Thoracic aorta (tissue), 2 donors: ENCODE data around the gene SLC25A36. TPM values are rescaled to one million over a fixed set of nuclear protein-coding genes. Genes with fewer than 3 reads are reported as not detected.
"Not testable (repeated sequence)": the region's sequence is repeated elsewhere in the genome, so short reads cannot be mapped to it uniquely, and the experiment has no call there.

Experiments
- ATAC-seq: fragments of 150-250 bp; one replicate; pipeline ENCODE4 v1.8.0; 2017; ENCODE audit warnings: low read depth; ENCODE audit not compliant: insufficient number of reproducible peaks, low FRiP score
- DNase-seq: peaks from one replicate; pipeline ENCODE4 v3.0.0-alpha.2; 2020; ENCODE audit warnings: low spot score
- H3K27ac ChIP-seq, 2 donors: fragments of 200-600 bp; sonication (generic); 1 replicate in 1 of 2; 2 replicates in 1 of 2; pipeline ENCODE4 v1.5.1; 2016; ENCODE audit warnings: mild to moderate bottlenecking in 2 of 2, moderate library complexity in 2 of 2
- H3K27me3 ChIP-seq: fragments of 200-600 bp; sonication (generic); replicated peaks from 2 replicates; pipeline ENCODE4 v1.6.0; 2016; ENCODE audit warnings: mild to moderate bottlenecking; ENCODE audit not compliant: insufficient read depth
- H3K36me3 ChIP-seq: fragments of 200-600 bp; sonication (generic); one replicate; pipeline ENCODE4 v1.5.1; 2016
- H3K4me1 ChIP-seq, 2 donors: fragments of 200-600 bp; sonication (generic); 1 replicate in 1 of 2; 2 replicates in 1 of 2; pipeline versions ENCODE4 v1.5.1 to v1.6.0; 2016; ENCODE audit warnings: low read depth in 2 of 2, mild to moderate bottlenecking in 1 of 2; ENCODE audit not compliant: control insufficient read depth in 1 of 2
- H3K4me3 ChIP-seq: fragments of 200-600 bp; sonication (generic); 2 replicates; pipeline ENCODE4 v1.5.1; 2016; ENCODE audit warnings: mild to moderate bottlenecking
- H3K9me3 ChIP-seq: fragments of 200-600 bp; sonication (generic); 2 replicates; pipeline ENCODE4 v1.5.1; 2016
- CTCF ChIP-seq: fragments of 200-600 bp; sonication (generic); IDR thresholded peaks from one replicate; pipeline ENCODE4 v1.5.1; 2019; ENCODE audit warnings: antibody characterized with exemption
- total RNA-seq, 2 donors: library from RNA; depleted of rRNA; stranded (reverse); fragments of >200 nt; gene quantifications; one replicate each; pipeline versions ENCODE4 v1.1.0 to v1.2.3, GENCODE V29; 2016

SLC25A36 gene
- total RNA-seq, 2 donors from 2014 or later: 56.7 to 149 TPM

GRCh38 chr3:140931016-140931454 is 10.6 kb upstream of the SLC25A36 start:
- no peak for DNase-seq
- Histone ChIP-seq H3K9me3 (no peaks in the 10 kb centered on the region), H3K4me1 (no peaks in the 10 kb centered on the region), H3K27ac (no peak overlapping the region), H3K27me3 (no peaks in the 10 kb centered on the region), H3K4me3 (no peak overlapping the region), H3K36me3 (no peaks in the 10 kb centered on the region)
- TF ChIP-seq CTCF: no peak
- ATAC-seq: no peak

GRCh38 chr3:140931801-140932200 is 9.8 kb upstream of the SLC25A36 start:
- no peak for ATAC-seq
- H3K36me3 ChIP-seq: no peaks in the 10 kb centered on the region

GRCh38 chr3:140933109-140933508 is 8.5 kb upstream of the SLC25A36 start:
- Histone ChIP-seq H3K9me3 (no peaks in the 10 kb centered on the region), H3K4me1 (no peaks in the 10 kb centered on the region), H3K27ac (no peak overlapping the region), H3K4me3 (no peak overlapping the region), H3K36me3 (no peaks in the 10 kb centered on the region), H3K27me3 (no peaks in the 10 kb centered on the region)
- TF ChIP-seq CTCF: no peak
- DNase-seq (no peak), ATAC-seq (no peak)

More at GRCh38 chr3:140931801-140932200, 9.8 kb upstream of the SLC25A36 start:
- Histone ChIP-seq H3K27ac (no peak overlapping the region), H3K9me3 (no peaks in the 10 kb centered on the region), H3K27me3 (no peaks in the 10 kb centered on the region), H3K4me1 (no peaks in the 10 kb centered on the region), H3K4me3 (no peak overlapping the region)
- TF ChIP-seq CTCF: no peak
- DNase-seq: no peak

GRCh38 chr3:140933552-140933951 is 8.1 kb upstream of the SLC25A36 start:
- H3K27ac ChIP-seq: no peak overlapping the region
- no peaks in the 10 kb centered on the region for H3K36me3 ChIP-seq
- ATAC-seq (no peak), DNase-seq (no peak)
- no peak overlapping the region for H3K4me3 ChIP-seq
- H3K9me3 ChIP-seq: no peaks in the 10 kb centered on the region
- no peaks in the 10 kb centered on the region for H3K4me1 ChIP-seq
- H3K27me3 ChIP-seq: no peaks in the 10 kb centered on the region
- TF ChIP-seq CTCF: no peak

- H3K36me3 ChIP-seq, H3K27me3 ChIP-seq, DNase-seq, H3K27ac ChIP-seq, H3K4me3 ChIP-seq, ATAC-seq, H3K9me3 ChIP-seq: not testable (repeated sequence)
- peaks cover 11 to 14% of the 10 kb centered on the region in 2 donors for H3K4me1 ChIP-seq
Observed at GRCh38 chr3:140939305-140939704, 2.3 kb upstream of the SLC25A36 start.

GRCh38 chr3:140941090-140941433 is 574 bp upstream of the SLC25A36 start:
- DNase-seq: no peak

More at GRCh38 chr3:140941090-140941433, 574 bp upstream of the SLC25A36 start:
- Histone ChIP-seq H3K4me3 (peak overlapping the region; percentile 86), H3K27ac (peak overlapping the region; percentile 96 to 98), H3K9me3 (no peaks in the 10 kb centered on the region), H3K27me3 (no peaks in the 10 kb centered on the region), H3K4me1 (peaks cover 19 to 32% of the 10 kb centered on the region in 2 donors), H3K36me3 (no peaks in the 10 kb centered on the region)
- ATAC-seq: no peak
- no peak for TF ChIP-seq CTCF
